ENCODE measurements around the gene KCNN4.

GRCh38 chr19:43777163-43777695, 3.5 kb downstream of the KCNN4 start:
- TF ChIP-seq, protein P1, sequence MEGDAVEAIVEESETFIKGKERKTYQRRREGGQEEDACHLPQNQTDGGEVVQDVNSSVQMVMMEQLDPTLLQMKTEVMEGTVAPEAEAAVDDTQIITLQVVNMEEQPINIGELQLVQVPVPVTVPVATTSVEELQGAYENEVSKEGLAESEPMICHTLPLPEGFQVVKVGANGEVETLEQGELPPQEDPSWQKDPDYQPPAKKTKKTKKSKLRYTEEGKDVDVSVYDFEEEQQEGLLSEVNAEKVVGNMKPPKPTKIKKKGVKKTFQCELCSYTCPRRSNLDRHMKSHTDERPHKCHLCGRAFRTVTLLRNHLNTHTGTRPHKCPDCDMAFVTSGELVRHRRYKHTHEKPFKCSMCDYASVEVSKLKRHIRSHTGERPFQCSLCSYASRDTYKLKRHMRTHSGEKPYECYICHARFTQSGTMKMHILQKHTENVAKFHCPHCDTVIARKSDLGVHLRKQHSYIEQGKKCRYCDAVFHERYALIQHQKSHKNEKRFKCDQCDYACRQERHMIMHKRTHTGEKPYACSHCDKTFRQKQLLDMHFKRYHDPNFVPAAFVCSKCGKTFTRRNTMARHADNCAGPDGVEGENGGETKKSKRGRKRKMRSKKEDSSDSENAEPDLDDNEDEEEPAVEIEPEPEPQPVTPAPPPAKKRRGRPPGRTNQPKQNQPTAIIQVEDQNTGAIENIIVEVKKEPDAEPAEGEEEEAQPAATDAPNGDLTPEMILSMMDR (IDR thresholded peaks at IDR 0.05), result no peak
- TF ChIP-seq POLR2A (IDR thresholded peaks at IDR 0.05) (no peak), POLR2AphosphoS5 (IDR thresholded peaks at IDR 0.05) (no peak)

Data from sigmoid colon (tissue), 4 donors.